Left hindlimb (tissue), 1 donor: ENCODE data around the gene ARL3.
"Not testable (repeated sequence)": the region's sequence is repeated elsewhere in the genome, so short reads cannot be mapped to it uniquely, and the experiment has no call there.

Experiments used
- DNase-seq: peaks from one replicate; pipeline ENCODE4 v3.0.0-alpha.2; 2018

ARL3 gene

DNA sequence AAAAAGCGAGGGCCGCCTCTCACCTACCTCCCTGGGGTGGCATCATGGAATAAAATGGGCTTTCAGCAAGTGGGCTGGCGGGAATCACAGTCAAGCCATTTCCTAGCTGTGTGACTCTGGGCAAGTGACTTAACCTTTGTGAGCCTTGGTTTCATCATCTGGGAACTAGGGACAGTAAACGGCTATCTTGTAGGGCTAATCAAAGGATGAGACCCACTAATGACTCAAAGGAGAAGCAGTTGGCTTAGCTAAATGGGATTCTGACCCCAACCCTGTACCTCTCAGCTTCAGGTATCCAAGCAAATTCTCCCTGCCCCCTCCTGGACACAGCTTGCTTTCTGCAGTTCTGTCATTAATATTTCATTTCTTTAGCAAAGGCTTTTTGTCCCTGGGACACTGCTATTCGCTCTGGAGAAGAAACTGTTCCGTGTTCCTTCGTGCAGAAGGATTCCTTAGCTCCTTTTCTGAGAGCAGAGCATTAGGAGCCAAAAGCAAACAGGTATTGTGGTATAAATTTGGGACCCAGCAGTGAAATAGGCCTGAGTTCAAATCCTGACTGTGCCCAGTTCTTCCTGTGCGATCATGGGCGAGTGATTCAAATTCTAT lies 44.0 kb downstream of the ARL3 start:
- no peak for DNase-seq

DNA sequence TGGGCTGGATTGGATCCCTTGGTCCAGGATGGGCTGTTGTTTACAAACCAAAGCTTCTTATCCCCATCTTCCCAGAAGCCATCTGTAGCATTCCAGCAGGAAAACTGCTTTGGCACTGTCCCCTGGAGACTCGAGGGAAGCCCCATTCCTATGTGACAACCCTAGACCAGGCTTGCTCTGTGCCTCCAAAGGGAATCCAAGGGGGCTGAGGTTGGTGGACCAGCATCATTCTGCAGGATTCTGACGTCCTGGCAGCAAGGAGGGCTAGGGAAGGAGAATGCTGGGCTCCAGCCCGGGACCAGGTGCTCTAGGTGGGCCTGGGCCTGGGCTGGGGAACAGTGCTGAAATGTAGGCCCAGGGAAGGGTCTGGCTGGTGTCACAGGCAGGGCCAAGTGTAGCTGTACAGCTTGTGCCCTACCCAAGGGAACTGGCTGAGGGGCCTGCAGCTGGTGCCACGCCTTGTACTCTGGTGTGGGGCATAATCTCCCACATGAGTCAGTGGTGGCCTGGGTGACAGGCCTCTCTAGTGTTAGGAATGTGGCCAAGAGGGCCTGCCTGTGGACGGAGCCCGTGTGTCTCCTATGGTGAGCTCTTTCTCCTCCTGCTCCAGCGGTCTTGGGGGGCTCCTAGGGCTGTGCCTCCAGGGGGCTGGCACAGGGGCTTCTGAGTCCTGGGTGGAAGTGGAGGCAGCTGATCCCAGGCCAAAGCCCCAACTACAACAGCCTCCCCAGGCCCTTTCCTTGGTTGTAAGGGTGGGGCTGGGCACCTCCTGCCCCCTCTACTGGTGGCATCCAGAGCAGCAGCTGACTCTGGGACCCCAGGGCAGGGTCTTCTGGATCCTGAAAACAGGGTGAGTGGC lies 44.8 kb downstream of the ARL3 start:
- DNase-seq = no peak

DNA sequence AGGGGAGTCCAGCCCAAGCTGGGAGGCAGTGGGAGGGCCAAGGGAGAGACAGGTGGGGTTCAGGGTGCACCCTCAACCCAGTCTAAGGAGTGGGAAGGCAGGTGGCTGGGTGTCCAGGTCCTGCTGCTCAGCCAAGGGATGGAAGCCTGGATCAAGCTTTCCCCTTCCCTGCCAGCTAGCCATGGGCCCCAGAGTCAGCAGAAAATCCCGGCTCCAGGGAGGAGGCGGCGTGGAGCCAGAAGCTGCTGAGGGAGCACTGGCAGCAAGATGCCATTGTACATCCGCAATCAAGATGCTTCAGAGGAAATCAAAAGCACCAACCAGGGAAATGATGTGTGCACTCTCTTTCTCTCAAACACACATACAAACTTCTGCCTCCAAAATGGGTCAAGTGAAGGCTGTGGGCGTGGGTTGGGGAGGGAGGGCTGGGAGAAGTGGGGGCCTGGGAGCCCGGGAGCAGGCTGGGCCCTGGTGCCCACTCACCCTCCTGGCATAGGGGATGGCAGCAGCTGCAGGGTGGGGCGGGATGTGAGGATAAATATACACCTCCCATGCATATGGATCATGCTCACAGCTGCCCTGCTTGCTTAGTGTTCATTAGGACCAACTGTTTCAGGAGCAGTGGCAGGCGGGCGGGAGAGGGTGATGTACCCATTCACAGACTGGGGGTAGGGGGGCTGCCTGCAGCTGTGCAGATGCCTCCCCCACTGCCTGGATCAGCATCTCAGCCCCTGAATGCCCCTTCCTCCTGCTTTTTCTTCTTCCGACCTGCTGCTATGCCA lies 45.7 kb downstream of the ARL3 start:
- peak; percentile 76 for DNase-seq

- not testable (repeated sequence) for DNase-seq
These were observed 46.8 kb downstream of the ARL3 start for GRCh38 chr10:102667411-102667810.

DNA sequence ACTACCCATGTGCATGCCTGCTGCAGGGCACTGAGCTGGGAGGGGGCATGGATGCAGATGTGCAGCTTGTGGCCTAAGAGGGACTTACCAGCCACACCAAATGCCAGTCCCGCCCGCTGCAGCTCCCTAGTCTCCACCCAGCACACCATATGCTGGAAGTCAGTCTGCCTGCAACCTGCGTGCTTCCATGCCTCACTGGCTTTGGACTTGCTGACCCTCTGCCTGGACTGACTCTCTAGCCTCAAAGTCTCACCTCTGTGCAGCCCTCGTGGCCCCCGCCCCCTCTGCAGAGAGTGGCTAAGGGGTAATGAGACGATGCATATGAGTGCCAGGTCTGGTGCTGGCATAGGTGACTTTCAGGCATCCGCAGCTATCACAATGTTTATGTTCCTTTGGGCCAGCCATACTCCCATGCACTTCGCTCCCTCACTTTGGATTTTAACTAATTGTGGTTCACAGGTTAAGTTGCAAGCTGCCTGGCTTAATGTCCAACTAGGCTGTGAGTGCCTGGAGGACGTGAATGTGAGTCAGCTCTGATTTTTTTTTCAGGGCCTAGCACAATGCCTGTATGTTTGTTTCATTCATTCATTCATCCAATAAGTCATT lies 48.2 kb downstream of the ARL3 start:
- no peak for DNase-seq

DNA sequence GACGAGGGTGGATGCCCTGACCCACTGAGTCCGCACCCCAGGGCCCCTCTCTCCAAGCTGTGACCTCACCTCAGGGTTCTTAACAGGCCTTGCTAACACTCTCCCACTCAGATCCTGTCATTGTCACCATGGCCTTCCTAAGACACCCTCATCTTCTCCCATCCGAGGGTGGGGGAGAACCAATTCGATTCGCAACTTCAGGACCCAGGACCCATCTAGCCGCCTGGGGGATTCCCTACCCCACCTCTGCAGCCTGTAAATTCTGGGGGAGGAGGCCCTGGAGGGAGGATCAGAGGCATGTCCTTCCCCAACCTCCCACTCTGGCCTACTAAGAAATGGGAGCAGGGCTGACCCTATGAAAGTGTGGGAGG lies 52.6 kb downstream of the ARL3 start:
- no peak for DNase-seq

DNA sequence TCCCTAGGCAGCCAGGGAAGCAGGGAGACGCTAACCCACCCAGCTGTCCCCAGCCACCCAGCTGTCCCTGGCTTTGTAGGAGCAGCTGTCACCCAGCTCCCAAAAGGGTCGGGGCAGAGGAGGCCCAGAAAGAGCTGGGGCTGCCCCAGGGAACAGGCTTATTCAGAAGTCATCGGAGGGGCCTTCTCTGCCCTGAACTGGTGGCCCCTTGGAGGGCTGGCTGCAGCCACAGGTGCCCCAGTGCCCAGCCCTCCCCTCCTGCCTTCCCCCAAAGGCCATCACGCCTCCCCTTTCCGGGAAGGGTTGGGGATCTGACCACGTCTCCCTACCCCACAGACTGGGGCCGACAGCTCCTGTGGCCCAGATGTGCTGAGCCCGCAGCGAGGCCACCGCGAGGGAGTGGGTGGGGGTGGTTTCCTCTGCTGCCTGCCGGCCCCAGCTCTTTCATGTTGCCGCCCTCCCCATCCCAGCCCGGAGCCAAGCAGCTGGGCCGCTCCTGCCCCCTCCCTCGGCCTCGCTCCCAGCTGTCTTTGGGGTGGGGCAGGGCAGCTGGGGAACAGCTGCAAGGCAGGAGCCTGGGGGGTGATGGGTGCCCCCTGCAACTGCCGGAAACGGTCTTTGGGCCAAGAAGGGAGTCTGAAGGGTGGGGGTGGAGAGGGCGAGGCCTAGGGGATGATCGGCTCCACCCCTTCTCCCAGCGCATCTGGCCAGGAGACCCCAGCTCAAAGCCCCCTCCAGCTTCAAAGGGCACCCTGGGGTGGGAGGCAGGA lies 53.1 kb downstream of the ARL3 start:
- DNase-seq = peak; percentile 89

DNA sequence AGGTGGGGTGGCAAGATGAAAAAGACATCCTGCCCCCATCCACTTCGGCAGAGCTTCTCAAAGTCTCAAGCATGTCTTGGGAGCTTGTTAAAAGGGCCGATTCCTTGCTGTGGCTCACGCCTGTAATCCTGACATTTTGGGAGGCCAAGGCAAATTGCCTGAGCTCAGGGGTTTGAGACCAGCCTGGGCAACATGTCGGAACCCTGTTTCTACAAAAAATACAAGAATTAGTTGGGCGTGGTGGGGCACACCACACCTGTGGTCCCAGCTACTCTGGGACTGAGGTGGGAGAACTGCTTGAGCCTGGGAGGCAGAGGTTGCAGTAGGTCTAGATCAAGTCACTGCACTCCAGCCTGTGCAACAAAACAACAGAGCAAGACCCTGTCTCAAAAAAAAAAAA lies 55.4 kb downstream of the ARL3 start:
- DNase-seq = no peak

DNA sequence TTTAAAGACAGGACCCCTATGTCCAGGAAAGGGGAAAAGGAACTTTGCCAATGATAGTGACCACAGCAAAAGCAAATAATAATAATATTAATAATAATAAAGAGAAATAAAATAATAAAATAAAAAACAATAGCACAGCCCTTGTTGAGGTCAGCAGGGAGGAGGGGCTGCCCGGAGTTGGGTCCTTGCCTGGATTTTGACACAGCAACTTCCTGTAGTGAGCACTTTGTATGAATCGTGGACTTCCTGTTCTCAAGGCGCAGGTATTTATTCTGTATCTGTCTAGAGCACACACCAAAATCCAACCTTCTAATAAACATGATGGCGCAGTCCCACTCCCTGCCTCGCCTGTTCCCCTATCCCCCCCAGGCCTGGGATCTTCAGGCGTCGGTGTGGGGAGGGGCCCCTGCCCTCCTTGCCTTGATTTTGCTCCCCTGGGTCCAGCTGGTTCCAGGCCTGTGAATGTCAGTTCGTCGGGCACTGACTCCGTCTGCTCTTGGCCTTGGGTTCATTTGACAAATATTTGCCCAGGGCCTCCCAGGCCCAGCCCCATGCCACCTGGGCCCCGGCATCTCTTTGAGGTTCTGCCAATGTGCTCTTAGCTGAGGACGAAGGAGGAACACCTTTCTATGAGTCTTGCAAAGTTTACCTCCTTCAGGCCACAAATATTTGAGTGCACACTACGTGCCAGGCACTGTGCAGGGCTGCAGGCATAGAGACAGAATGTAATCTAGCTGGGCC lies 56.0 kb downstream of the ARL3 start:
- no peak for DNase-seq

DNA sequence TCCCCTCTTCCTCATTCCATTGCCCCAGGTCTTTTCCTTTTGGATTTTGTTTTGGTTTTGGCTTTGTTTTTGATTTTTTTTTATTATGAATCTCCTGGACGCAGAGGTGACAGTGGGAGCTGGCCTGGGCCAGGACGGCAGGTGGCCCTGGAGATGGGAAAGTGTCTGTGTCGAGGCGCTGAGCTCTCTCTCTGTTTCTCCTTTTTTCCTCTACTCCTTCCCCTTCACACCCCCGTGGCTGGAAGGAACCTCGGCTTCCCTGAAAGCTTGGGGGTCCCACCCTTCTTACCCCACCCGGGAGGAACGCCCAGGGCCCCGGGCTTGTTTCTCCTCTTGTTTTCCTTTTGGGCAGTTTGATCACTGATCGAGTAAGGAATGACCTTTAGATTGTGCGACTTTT lies 56.7 kb downstream of the ARL3 start:
- DNase-seq = no peak

- no peak for DNase-seq
These were observed 57.3 kb downstream of the ARL3 start for GRCh38 chr10:102656791-102657371.

DNA sequence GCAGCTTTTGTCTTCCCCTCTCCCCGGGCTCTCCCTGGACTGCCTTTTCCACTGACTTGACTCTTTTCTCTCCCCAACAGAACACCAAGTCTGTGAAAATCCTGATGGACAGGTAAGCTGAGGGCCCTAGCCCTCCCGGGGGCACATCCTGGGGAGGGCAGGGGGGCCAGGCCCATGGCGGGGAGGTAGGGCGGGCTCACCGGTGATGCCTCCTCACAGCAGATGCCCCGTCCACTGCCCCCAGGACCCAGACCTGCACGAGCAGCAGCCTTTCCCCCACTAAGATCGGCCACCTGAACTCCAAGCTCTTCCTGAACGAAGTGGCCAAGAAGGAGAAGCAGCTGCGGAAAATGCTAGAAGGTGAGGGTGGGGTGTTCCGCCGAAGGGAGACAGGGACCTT lies 58.2 kb downstream of the ARL3 start:
- no peak for DNase-seq

DNA sequence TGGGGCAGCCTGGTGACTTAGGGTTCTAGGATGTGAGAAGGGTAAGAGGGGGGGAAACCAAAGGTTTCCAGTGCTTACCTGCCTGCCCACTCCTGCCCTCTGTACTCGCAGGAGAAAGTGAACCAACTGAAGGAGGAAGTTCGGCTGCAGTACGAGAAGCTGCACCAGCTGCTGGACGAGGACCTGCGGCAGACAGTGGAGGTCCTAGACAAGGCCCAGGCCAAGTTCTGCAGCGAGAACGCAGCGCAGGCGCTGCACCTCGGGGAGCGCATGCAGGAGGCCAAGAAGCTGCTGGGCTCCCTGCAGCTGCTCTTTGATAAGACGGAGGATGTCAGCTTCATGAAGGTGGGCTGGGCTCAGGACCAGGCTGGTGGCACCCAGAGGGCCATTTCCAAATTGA lies 59.2 kb downstream of the ARL3 start:
- no peak for DNase-seq

- no peak for DNase-seq
These were observed 59.6 kb downstream of the ARL3 start for GRCh38 chr10:102654566-102654965.

- no peak for DNase-seq
These were observed 61.1 kb downstream of the ARL3 start for GRCh38 chr10:102653060-102653459.

GRCh38 chr10:102652170-102652916 lies 61.9 kb downstream of the ARL3 start:
- DNase-seq = no peak

- no peak for DNase-seq
These were observed 62.6 kb downstream of the ARL3 start for GRCh38 chr10:102651455-102652169.

- DNase-seq = no peak
These were observed 63.3 kb downstream of the ARL3 start for GRCh38 chr10:102650655-102651454.
